ENCODE results near the gene GPR25.

GRCh38 chr1:200899451-200899915 is 26.7 kb downstream of the GPR25 start:
- TF ChIP-seq CTCF (IDR thresholded peaks at IDR 0.05 in 2 of 3, conservative IDR thresholded peaks at IDR 0.05 in 1 of 3; ENCODE audit: borderline replicate concordance in 1 of 3, insufficient read depth in 1 of 3, low read depth in 2 of 3, low read length in 2 of 3) (no peak), POLR2A (IDR thresholded peaks at IDR 0.05; ENCODE audit: borderline replicate concordance, extremely low read depth, insufficient read depth, insufficient read length) (no peak), MAX (IDR thresholded peaks at IDR 0.05) (no peak), YY1 (IDR thresholded peaks at IDR 0.05; ENCODE audit: extremely low read depth, insufficient replicate concordance, low read depth, low read length) (no peak)

Data from HCT116 (cell line).